Measurements from ENCODE around the gene ANKRD31. TPM values are rescaled to one million over a fixed set of nuclear protein-coding genes. Genes with fewer than 3 reads are reported as not detected.
"Not testable (repeated sequence)": the region's sequence is repeated elsewhere in the genome, so short reads cannot be mapped to it uniquely, and the experiment has no call there.

The ANKRD31 gene
- total RNA-seq, 1 experiment from 2014 or later: 0.11 TPM

- Histone ChIP-seq H4K20me1 (ENCODE audit: control insufficient read depth, insufficient read depth, insufficient read length) (no peaks in the 10 kb centered on the region), H4K5ac (ENCODE audit: insufficient read length, low read depth, low read length) (no peak overlapping the region), H3K23me2 (ENCODE audit: insufficient read length, low read depth, low read length, poor library complexity, severe bottlenecking) (no peaks in the 10 kb centered on the region), H4K91ac (ENCODE audit: insufficient read length, low read depth, low read length) (no peak overlapping the region), H3K9ac (ENCODE audit: extremely low read depth, insufficient read length, low read length) (no peak overlapping the region), H2BK20ac (ENCODE audit: low read depth, low read length, poor library complexity, severe bottlenecking) (no peak overlapping the region), H3K56ac (ENCODE audit: insufficient read length, low read depth, low read length) (no peak overlapping the region), H3K4me1 (ENCODE audit: insufficient read depth, low read length) (no peaks in the 10 kb centered on the region), H2BK12ac (ENCODE audit: insufficient read length, low read depth, low read length) (no peak overlapping the region), H3K4ac (ENCODE audit: low read depth, low read length) (no peak overlapping the region), H2AK5ac (ENCODE audit: insufficient read length, low read length) (no peak overlapping the region), H3K79me2 (ENCODE audit: insufficient read depth, low read length) (no peaks in the 10 kb centered on the region), H3K14ac (ENCODE audit: insufficient read depth, low read length) (no peak overlapping the region), H2BK5ac (ENCODE audit: insufficient read length, low read length) (no peak overlapping the region), H2BK15ac (ENCODE audit: low read depth, low read length) (no peak overlapping the region), H3K79me1 (ENCODE audit: insufficient read depth, low read depth, low read length, poor library complexity, severe bottlenecking) (no peaks in the 10 kb centered on the region), H3K23ac (ENCODE audit: insufficient read length, low read depth, low read length) (no peak overlapping the region), H3K18ac (ENCODE audit: insufficient read length, low read depth, low read length) (no peak overlapping the region), H3T11ph (ENCODE audit: low read length) (no peak overlapping the region), H2AFZ (ENCODE audit: low read length) (no peak overlapping the region), H3K27me3 (ENCODE audit: insufficient read depth, low read length) (no peaks in the 10 kb centered on the region), H3K4me2 (ENCODE audit: insufficient read depth, insufficient read length, low read length) (no peak overlapping the region), H3K9me3 (ENCODE audit: control insufficient read depth, low read depth, low read length) (no peaks in the 10 kb centered on the region), H4K8ac (replicated peaks; ENCODE audit: insufficient read length, low read depth, low read length) (no peak overlapping the region), H2BK120ac (ENCODE audit: low read depth, low read length, poor library complexity, severe bottlenecking) (no peak overlapping the region), H3K27ac (ENCODE audit: insufficient read length, low read depth, low read length) (no peak overlapping the region)
- Mint-ChIP-seq H3K4me3 (no peak overlapping the region), H3K9me3 (peaks cover 3% of the 10 kb centered on the region in 2 experiments), H3K27ac (no peak overlapping the region), H3K4me1 (no peaks in the 10 kb centered on the region; a peak in 1 of 4 replicates), H3K27me3 (ENCODE audit: low read depth) (no peaks in the 10 kb centered on the region; the same call in 1 of the 2 replicates), H3K36me3 (ENCODE audit: insufficient read depth in 1 of 3, low read depth in 3 of 3) (peaks cover 0 to 2% (median under 1%) of the 10 kb centered on the region in 3 experiments; a peak in 2 of 7 replicates)
- no peak for TF ChIP-seq CTCF (conservative IDR thresholded peaks at IDR 0.05)
- no CpG with 5 or more reads among the region's 2 CpGs for WGBS (ENCODE audit: extremely low coverage, insufficient read length, low lambda C conversion rate)
- no peak for DNase-seq
Measured at GRCh38 chr5:75108515-75108914, 128.2 kb downstream of the ANKRD31 start.

- H3K23ac ChIP-seq (ENCODE audit: insufficient read length, low read depth, low read length); H3K79me1 ChIP-seq (ENCODE audit: insufficient read depth, low read depth, low read length, poor library complexity, severe bottlenecking); H3K27me3 ChIP-seq (ENCODE audit: insufficient read depth, low read length); H2BK15ac ChIP-seq (ENCODE audit: low read depth, low read length); H2AK5ac ChIP-seq (ENCODE audit: insufficient read length, low read length); DNase-seq; H2AFZ ChIP-seq (ENCODE audit: low read length); H3K18ac ChIP-seq (ENCODE audit: insufficient read length, low read depth, low read length); H3K9me3 ChIP-seq (ENCODE audit: control insufficient read depth, low read depth, low read length); H3K23me2 ChIP-seq (ENCODE audit: insufficient read length, low read depth, low read length, poor library complexity, severe bottlenecking); H2BK20ac ChIP-seq (ENCODE audit: low read depth, low read length, poor library complexity, severe bottlenecking); H4K8ac ChIP-seq (replicated peaks; ENCODE audit: insufficient read length, low read depth, low read length); H3K27me3 Mint-ChIP-seq (ENCODE audit: low read depth); H3K4ac ChIP-seq (ENCODE audit: low read depth, low read length); H3K4me3 Mint-ChIP-seq; H2BK120ac ChIP-seq (ENCODE audit: low read depth, low read length, poor library complexity, severe bottlenecking); H3T11ph ChIP-seq (ENCODE audit: low read length); H4K5ac ChIP-seq (ENCODE audit: insufficient read length, low read depth, low read length); H2BK5ac ChIP-seq (ENCODE audit: insufficient read length, low read length); H3K4me1 ChIP-seq (ENCODE audit: insufficient read depth, low read length); H3K4me1 Mint-ChIP-seq; H3K79me2 ChIP-seq (ENCODE audit: insufficient read depth, low read length); H3K9me3 Mint-ChIP-seq; H3K56ac ChIP-seq (ENCODE audit: insufficient read length, low read depth, low read length); H3K27ac Mint-ChIP-seq; H3K4me2 ChIP-seq (ENCODE audit: insufficient read depth, insufficient read length, low read length); H3K9ac ChIP-seq (ENCODE audit: extremely low read depth, insufficient read length, low read length); H4K91ac ChIP-seq (ENCODE audit: insufficient read length, low read depth, low read length); H3K27ac ChIP-seq (ENCODE audit: insufficient read length, low read depth, low read length); H2BK12ac ChIP-seq (ENCODE audit: insufficient read length, low read depth, low read length); H3K14ac ChIP-seq (ENCODE audit: insufficient read depth, low read length); H4K20me1 ChIP-seq (ENCODE audit: control insufficient read depth, insufficient read depth, insufficient read length); H3K36me3 Mint-ChIP-seq (ENCODE audit: insufficient read depth in 1 of 3, low read depth in 3 of 3): not testable (repeated sequence)
- no CpG with 5 or more reads among the region's 3 CpGs for WGBS (ENCODE audit: extremely low coverage, insufficient read length, low lambda C conversion rate)
Measured at GRCh38 chr5:75095956-75096355, 140.7 kb downstream of the ANKRD31 start.
